NCI-H2029 (cell line): Measurements from ENCODE around the gene SMG6.

Source experiments
- DNase-seq: peaks from one replicate; lab custom pipeline; 2025; lab: John Stamatoyannopoulos, UW

SMG6 gene

DNA sequence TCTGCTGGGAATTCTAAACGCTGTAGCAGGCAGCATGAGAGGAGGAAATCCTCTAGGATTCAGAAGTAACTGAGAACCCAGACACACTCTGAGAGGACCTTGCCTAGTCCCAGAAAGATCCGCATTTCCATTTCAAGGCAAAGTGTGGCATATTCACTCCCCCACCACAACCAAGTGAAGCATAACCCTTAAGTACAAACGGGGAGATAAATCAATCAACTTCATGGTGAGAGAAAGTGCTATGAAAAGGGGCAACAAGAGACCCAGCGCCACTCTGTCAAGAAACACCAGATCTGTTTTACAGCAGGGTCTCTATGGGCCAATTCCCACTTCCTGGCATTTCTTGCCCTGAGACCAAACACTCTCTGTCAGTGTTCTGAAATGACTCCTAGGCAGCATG, 68.3 kb downstream of the SMG6 start:
- DNase-seq, result no peak

DNA sequence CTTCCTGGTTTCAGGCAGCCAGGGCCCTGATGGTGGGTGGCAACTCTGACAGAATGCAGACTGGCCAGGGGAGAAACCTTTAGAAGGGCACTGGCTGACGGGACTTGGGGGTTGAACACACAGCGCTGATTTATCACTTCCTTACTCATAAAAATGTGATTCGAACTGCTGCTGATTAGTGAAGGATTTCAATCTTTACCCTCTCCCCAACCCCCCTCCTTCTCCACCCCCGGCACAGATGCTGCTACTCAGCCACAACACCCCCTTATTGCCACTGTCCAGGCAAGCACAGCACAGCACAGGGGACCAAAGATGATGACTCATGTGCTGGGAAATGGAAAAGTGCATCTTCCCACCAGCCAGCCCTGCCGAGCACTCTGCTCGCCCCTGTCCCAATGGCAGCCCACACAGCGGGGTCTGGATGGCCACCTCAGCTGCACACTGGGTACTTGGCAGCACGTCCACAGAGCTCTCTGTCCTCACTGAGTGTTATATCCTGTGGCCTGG, 70.1 kb downstream of the SMG6 start:
- no peak for DNase-seq

DNA sequence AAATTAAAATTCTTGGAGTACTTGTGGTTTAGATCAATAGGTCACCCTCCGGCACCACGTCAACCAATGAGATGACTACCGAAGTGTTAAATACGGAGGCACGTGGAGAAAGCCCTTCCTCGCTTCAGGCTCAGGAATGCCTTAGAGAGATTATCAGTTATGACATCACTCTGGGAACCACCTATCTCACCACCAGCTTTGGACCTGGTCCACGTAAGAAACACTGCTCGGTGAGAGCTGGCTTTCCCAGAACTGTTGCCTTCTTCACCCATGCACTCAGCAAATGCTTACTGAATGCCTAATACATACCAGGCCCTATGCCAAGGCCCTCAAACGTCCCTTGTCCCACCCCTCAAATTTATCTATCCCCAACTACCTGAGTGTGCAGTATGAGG, 71.3 kb downstream of the SMG6 start:
- no peak for DNase-seq

DNA sequence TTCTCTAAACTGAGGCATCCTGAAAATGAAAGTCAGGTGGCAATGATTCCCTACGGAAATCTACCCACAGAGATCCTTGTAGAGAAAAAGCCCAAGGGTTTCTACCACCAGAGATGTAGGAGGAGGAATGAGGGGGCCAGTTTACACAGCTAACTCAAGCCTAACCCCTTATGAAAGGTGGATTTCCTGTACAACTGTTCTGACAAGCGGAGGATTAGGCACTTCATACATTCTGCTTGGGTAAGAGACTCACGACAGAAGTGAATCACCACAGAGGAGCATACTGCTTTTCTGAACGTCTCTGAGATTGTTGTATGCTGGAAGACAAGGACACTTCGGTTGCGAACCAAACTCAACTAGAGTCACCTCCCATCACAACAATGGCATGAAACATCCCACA, 72.7 kb downstream of the SMG6 start:
- no peak for DNase-seq

DNA sequence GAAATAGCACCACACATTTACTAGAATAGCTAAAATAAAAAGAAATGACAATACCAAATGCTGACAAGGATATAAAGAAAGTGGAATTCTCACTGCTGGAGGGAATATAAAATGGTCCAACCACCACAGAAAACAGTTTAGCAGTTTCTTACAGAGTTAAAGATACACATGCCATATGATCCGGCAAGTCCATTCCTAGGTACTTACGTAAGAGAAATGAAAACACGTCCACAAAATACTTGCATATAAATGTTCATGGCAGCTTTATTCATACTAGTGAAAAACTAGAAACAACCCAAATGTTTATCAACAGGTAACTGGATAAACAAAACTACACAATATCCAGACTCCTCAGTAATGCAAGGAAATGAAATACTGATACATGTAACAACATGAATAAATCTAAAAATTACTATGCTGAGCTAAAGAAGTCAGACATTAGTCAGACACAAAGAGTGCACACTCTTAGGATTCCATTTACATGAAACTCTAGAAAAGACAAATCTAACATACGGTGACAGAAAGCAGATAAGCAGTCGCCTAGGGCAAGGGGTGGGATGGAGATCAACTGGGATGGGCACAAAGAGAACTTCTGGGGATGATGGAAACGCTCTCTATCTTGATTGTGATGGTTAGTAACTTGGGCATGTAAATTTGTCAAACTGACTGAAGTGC, 76.4 kb downstream of the SMG6 start:
- no peak for DNase-seq

DNA sequence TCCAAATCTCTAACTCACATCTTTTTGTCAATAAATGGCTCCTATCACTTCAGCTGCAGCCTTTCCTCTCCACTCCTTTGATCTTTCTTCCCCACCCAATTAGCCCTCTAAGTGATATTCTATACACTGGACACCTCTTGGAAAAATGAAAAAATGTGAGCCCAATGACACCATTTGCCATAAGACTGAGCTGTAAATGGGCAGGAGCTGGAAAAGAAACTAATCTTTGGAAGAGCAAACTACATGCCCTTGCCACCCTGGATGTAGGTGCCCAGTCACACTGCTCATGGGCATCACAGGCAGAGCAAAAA, 80.0 kb downstream of the SMG6 start:
- DNase-seq, result no peak

DNA sequence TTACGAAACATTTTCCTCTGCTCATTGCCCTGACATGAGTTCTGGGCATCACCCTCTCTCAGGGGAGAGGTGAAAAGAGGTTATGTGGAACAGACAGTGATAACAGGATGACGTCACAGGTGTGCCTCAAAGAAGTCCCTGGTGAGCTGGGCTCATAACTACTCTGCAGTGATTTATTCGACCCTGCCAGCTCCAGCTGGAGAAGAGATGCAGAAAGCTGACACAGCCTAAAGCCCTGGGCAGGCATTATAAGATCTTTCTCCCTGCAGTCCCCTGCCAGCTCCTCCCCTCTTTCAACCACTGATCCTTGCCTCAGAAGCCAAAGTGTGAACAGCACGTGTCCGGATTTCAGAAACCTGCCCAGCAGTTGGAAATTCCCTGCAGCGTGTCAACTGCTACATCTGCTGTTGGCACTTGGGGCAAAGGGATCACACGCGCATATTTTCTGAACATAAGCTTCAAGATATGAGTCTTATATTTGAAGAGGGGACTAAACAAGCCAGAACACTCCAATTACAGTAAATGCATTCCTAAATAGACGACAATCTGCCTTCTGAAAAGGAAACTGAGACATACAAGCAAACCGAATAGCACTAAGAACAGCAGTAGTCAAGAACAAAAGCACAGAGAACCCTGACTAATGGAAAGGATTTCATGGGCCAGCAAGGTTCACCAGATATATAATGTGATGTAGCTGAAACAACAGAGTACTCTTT, 80.5 kb downstream of the SMG6 start:
- DNase-seq, result no peak

DNA sequence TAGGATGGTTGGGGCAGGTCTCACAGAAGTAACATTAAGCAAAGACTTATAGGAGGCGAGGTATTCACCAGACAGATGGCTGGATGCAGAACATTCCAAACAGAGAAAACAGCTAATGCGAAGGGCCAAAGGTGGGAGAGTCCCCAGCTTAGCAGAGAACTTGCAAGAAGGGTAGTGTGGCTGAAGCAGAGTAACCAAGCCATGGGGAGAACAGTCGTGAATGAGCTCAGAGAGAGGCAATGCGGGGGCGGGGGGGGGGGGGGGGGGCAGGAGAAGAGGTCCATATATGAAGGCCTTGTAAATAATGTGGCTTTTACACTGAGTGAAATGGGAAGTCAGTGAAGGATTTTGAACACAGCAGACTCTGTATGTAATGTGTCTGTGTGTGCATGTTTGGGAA, 81.3 kb downstream of the SMG6 start:
- no peak for DNase-seq

DNA sequence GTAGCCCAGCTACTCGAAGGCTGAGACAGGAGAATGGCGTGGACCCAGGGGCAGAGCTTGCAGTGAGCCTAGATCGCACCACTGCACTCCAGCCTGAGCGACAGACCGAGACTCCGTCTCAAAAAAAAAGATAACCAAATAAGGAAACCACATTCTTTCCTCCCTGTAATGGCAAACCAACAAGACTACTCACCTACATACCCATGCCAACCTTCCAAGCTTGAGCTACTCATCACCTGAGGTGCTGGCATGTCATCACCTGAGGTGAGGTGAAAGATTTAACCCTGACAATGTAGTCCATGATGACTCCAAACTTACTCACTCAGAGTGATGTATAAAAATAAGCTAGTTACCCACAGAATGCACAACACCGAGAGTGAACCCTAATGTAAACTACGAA, 85.2 kb downstream of the SMG6 start:
- DNase-seq, result no peak

DNA sequence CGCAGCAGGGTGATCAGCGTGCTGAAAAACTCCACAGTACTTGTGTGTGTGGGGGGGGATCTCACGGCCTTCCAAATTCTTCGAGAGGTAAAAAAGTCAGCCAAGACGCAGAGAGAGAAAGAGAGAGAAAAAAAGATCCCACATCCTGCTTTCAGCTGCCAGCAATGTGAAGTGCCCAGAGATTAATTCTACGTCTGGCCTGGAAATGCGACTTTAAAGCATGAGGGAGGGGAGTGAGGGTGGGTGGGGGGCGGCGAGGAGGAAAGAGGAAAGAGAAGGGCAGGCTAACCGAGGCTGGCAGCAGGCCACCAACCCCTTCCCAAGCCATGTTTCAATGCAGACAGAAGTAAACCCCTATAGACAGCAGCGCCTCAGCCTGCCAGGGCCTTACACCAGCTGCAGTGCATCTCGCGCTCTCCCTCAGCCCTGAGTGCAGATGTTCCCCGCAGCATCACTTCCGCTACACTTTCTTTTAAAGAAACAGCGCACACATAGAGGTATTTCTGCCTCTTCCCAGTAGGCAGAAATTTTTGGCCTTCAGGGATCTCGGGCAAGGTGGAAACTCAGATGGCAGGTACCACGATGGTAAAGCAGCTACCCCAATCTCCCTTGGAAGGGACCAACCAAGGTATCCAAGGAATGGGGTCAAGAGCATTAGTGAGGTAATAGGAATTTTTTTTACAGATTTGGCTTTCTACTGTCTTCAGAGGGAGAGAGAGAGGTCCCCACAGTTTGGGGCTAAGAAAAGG, 87.8 kb downstream of the SMG6 start:
- DNase-seq, result no peak

DNA sequence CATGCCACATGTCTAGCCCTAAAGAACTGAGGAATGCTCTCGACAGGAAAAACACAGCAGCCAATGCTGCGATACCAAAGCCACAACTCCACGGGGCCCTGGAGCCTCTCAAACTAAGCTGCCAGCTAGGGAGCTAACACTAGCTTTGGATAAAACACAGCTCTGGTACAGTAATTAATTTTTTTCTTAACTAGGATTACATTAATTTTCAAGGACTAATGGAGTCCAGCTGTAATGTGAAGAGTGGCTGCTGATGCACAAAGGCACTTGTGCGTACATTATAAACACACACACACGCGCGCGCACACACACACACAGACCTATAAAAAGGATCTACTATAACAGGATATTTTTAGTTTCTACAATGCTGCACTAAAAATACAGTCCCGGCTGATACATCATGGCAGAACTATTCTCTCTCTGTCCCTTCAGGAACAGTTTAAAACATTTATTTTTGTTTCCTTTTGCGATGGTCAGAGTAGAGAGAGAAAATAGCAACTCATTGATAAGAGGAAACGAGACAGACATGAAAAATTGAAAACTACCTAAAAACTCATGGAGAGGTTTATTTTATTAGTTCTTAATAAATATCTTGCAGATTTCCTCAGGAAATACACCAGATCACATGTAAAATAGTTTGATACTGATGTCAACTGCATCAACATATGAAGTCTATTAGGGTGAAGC, 88.5 kb downstream of the SMG6 start:
- DNase-seq, result no peak

DNA sequence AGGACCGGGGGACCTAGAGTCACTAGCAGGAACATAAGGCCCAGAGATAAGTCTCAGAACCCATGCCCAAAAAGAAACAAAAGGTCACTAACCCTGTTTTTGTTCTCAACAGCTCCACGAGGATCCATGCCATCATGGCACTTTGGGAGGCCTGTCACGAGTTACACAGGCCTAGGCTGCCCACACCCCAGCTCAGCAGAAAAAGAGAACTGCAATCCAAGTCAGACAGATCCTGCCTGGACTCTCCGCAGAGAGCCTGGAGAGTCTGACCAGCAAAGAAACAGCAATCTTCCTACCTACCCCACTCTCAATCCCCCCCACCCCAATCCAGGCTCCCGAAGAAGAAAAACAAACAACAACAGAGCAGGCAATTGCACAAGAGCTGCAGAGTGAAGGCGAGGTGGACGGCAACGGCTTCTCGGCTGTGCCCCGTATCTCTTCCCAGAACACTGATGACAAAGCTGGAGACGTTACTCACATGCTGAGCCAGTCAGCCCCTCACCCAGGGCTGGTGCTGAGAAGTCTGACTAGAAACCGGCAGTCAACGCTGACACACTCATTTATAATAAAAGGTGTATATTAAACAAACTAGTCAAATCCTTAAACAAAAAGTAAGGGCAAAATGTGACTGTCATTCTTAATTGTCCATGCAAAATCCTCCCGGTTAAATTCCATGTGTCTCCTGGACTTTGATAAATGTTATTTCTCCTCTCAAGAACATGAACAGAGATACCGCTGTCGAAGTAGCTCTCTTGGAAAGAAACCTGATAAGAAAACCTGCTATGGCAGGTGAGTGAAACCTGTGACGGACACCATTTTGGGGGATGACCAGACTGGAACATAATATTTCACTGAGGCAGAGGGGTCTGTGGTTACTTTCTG, 89.3 kb downstream of the SMG6 start:
- no peak for DNase-seq

DNA sequence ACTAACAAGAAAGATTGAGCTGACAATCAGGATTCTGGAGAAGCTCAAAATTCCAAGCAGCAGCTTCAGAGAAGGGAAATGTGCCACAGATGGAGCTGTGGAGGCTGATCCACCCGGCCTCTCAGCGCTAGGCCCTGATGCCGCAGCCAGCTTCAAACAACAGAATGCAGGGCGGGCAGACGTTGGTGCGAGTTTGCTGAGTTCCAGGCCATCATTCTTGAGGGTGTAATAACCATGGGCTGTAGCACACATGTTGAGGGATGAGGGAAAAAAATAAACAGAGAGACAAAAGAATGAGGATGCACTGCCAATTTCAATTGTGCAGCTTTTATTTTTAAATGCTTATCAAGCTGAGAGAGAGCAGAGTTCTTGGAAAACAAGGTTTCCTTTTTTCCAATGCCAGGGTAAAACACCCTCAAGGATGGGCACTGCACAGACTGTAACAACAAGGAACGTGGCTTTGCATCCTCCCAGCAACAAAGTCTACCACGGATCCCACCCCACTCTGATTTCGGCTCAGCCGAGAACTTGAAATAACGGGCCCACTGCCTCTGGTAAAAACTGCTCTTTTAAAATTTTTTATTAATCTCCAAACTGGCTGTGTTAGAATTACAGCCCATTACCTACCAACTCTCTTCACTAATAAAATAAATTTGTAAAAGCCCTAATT, 90.2 kb downstream of the SMG6 start:
- no peak for DNase-seq

DNA sequence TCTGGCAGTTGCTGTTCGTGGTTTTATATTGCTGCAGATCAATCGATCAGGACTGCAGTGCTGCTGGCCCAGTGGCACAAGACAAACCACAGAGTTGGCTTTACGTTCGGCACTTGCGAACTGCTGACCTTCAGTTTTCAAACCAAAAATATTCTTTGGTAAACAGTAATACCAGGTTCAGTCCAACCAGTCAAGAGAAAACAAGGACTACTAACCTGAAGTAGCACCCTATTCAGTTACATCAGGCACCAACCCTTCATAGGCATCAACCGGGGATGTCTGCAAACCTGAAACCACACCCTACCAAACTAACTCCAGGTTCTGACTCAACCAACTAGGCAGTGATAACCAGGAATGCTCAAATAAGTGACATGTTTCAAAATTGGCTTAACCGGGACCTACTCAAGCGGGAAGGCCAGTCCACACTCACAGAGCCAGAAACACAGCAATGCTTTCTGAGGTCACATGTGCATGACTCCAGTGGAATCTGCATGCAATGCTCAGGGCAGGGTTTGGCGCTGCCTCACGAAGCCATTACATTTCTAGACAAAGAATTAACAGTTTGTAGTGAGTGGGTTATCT, 91.1 kb downstream of the SMG6 start:
- DNase-seq, result no peak

DNA sequence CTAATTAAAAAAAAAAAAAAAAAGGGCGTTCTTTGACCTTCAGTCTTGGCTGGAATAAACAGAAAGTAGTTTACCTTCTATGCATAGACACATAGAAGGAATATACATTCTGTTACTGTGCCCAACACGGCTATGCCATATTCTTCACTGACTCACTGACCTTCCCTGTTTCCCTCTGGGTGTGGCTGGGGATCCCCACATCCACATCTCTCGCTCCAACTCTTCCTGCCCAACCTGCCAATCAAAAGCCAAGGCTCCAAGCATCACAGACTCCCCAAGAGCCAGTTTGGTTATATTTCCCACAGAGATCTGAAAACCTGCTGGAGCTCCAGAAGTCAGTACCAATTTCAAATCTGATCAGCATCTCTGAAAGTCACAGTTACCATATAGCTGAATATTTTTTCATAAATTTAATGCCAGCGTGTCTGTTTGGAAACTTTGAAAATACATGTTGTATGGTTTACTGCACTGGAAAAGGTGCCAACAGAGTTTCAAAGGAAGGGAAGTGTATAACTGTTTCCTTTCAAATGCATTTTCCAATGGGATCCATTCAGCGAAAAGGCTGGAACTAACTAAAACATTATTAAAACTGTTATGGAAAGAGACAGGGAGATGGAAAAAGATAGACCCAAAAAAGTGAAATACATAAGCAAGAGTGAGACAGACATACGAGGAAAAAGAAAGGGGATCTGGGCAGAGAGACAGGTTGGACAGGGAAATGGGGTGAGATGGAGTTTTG, 91.8 kb downstream of the SMG6 start:
- DNase-seq, result no peak

DNA sequence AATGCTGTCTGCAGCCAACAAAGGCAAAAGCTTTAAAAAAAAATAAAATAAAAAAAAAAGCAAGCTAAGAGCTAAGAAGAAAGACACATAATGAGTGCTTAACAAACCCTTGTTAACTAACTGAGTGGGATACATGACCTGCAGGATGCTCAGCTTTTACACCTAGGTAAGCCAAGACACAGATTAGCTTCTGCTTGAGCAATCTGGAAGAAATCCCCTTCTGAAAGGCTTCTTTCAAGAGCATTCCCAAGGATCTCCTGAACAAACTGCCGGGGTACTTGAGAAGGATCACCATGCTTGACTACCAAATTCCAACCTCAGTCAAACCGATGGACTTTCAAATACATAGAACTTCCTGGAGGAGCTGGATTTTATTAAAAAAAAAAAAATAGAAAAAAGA, 92.9 kb downstream of the SMG6 start:
- no peak for DNase-seq

DNA sequence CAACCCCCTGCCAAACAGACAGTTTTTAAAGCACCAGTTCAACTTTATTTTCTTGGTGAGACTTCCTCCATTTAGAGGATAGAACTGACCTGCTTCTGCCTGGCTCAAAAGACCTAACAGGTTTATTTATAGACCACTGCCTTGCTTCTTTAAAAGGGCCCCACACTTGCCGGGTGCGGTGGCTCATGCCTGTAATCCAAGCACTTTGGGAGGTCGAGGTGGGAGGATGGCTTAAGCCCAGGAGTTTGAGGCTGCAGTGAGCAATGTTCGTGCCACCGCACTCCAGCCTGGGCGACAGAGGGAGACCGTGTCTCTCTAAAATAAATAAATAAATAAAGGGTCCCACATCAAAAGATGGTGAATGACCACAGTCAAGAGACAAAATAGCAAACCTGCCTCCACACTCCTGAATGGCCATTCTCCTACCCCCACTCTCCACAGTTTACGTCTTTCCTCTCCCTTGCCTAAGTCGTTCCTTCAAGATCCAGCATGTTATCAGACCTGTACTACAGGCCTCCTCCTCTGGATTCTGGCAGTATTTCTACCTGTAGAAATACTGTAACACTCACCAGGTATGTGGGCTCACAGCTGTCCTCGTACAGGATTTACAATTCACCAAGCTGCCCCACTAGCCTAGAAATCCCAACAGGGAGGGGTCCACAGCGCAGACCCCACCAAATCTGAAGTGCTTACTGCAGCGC, 95.6 kb downstream of the SMG6 start:
- no peak for DNase-seq

DNA sequence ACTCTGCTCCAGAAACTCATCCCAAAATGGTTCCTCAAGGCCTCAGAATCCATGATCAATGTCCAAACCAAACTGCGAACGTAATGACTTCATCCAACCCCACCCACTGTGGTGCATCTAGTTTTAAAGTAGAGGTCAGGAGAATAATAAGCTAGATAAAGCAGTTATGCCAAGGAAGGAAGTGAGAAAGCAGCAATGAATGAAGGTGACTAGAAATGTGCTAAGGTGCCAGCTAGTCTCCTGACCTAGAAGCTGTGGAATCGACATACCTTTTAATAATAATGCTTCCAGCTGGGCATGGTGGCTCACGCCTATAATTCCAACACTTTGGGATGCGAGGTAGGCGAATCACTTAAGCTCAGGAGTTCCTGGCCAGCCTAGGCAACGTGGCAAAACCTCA, 99.2 kb downstream of the SMG6 start:
- no peak for DNase-seq

DNA sequence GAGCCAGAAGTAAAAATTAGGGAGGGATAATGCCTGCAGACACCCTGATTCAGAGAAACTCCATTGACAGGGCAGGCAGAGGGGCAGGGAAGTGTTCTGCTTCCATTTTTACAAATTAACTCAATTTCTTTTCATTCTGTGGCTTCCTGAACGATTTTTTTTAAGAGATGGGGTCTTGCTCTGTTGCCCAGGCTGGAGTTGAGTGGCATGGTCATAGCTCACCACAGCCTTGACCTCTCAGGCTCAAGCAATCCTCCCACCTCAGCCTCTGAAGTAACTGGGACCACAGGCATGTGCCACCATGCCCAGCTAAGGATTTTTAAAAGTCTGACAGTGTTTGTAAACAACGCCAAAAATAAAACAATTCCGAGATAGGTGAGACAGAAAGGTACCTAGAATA, 99.8 kb downstream of the SMG6 start:
- no peak for DNase-seq
